ENCODE results near the gene CBLB. TPM values are rescaled to one million over a fixed set of nuclear protein-coding genes. Genes with fewer than 3 reads are reported as not detected.
"Not testable (repeated sequence)": the region's sequence is repeated elsewhere in the genome, so short reads cannot be mapped to it uniquely, and the experiment has no call there.

CBLB gene
- total RNA-seq, 1 donor from 2014 or later, result 30.0 TPM

- no peaks in the 10 kb centered on the region for H3K36me3 ChIP-seq (ENCODE audit: control insufficient read depth, insufficient read depth, low read length)
- no peaks in the 10 kb centered on the region for H3K27me3 ChIP-seq (ENCODE audit: control insufficient read depth, insufficient read depth, low read length)
- no peak overlapping the region for H3K4me3 ChIP-seq (ENCODE audit: low read depth, low read length)
- DNase-seq (ENCODE audit: low read depth) (peak; percentile 94), FAIRE-seq (no peak)
- no peak for TF ChIP-seq CTCF (IDR thresholded peaks at IDR 0.05; ENCODE audit: insufficient read depth, low read length, severe bottlenecking)
Observed at GRCh38 chr3:105823149-105823867, 45.5 kb downstream of the CBLB start.

- Histone ChIP-seq H3K36me3 (ENCODE audit: control insufficient read depth, insufficient read depth, low read length) (no peaks in the 10 kb centered on the region), H3K27me3 (ENCODE audit: control insufficient read depth, insufficient read depth, low read length) (no peaks in the 10 kb centered on the region), H3K4me3 (ENCODE audit: low read depth, low read length) (no peak overlapping the region)
- no peak for DNase-seq (ENCODE audit: low read depth)
- FAIRE-seq, result no peak
- no peak for TF ChIP-seq CTCF (IDR thresholded peaks at IDR 0.05; ENCODE audit: insufficient read depth, low read length, severe bottlenecking)
Observed at GRCh38 chr3:105822171-105823123, 46.4 kb downstream of the CBLB start.

DNA sequence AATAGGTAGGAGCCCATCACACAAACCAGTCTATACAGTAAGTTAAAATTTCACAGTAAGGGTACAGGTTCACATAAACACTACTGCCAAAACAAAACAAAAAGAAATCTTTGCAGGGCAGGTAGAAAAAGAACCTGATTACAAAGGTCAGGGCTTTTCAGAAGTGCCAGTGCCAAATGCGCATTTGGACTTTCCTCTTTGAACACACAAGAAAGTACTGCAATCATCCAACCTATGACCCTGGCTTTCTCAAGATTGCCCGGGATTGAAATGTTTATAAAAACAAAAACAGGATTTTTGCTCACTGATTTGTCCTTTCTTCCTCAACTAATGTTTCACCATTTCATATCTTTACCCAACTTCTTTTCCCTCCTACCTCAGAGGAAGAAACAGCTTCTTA lies 47.4 kb downstream of the CBLB start:
- Histone ChIP-seq H3K4me3 (ENCODE audit: low read depth, low read length) (no peak overlapping the region), H3K36me3 (ENCODE audit: control insufficient read depth, insufficient read depth, low read length) (no peaks in the 10 kb centered on the region), H3K27me3 (ENCODE audit: control insufficient read depth, insufficient read depth, low read length) (no peaks in the 10 kb centered on the region)
- no peak for TF ChIP-seq CTCF (IDR thresholded peaks at IDR 0.05; ENCODE audit: insufficient read depth, low read length, severe bottlenecking)
- DNase-seq (ENCODE audit: low read depth), result no peak
- no peak for FAIRE-seq

DNA sequence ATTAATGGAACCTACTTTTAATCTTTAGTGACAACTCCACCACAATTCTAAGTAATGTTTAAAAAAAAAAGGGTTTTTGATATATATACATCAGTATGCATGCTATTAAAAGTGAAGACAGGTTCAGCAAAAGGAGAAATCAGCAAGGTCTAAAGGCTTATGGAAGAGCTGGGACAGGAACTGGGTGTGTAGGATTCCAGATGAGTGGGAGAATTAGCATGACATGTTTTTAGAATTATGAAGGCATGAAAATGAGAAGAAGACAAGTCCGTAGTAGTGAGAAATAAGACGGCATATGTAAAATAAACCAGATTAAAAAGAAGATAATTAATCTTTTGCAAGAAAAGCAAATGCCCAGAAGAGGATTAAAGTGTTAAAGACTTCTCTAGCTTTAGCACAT lies 52.0 kb downstream of the CBLB start:
- Histone ChIP-seq H3K4me3 (ENCODE audit: low read depth, low read length) (no peak overlapping the region), H3K27me3 (ENCODE audit: control insufficient read depth, insufficient read depth, low read length) (no peaks in the 10 kb centered on the region), H3K36me3 (ENCODE audit: control insufficient read depth, insufficient read depth, low read length) (no peaks in the 10 kb centered on the region)
- FAIRE-seq (no peak), DNase-seq (ENCODE audit: low read depth) (no peak)
- no peak for TF ChIP-seq CTCF (IDR thresholded peaks at IDR 0.05; ENCODE audit: insufficient read depth, low read length, severe bottlenecking)

DNA sequence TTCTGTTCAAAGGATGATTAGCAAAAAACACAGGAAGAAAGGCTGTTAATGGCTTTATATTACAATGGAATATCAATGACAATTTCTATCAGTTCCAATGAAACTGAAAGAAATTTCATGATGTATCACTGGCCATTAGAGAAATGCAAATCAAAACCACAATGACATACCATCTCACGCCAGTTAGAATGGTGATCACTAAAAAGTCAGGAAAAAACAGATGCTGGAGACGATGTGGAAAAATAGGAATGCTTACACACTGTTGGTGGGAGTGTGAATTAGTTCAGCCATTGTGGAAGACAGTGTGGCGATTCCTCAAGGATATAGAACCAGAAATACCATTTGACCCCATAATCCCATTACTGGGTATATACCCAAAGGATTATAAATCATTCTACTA lies 53.5 kb downstream of the CBLB start:
- H3K36me3 ChIP-seq (ENCODE audit: control insufficient read depth, insufficient read depth, low read length); H3K27me3 ChIP-seq (ENCODE audit: control insufficient read depth, insufficient read depth, low read length); DNase-seq (ENCODE audit: low read depth); H3K4me3 ChIP-seq (ENCODE audit: low read depth, low read length); FAIRE-seq: not testable (repeated sequence)

DNA sequence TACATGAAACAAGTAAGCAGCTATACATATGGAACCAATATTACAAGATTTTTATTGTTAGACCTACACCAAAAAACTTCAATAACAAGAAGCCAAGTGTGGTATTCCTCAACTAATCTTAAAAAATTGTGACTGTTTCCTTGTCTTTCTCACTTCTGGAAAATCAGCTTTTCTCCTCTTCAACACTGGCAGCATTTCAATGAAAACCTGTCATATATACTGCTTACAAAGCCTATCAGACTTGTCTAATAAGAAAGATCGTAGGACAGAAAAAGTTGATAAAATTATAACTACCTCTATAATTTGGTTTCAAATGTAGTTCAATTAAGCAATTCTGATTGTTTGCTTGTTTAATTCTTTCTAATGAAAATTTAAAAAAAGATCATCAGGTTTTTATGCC lies 55.1 kb downstream of the CBLB start:
- H3K4me3 ChIP-seq (ENCODE audit: low read depth, low read length), result no peak overlapping the region
- H3K27me3 ChIP-seq (ENCODE audit: control insufficient read depth, insufficient read depth, low read length), result no peaks in the 10 kb centered on the region
- no peak for TF ChIP-seq CTCF (IDR thresholded peaks at IDR 0.05; ENCODE audit: insufficient read depth, low read length, severe bottlenecking)
- no peaks in the 10 kb centered on the region for H3K36me3 ChIP-seq (ENCODE audit: control insufficient read depth, insufficient read depth, low read length)
- no peak for FAIRE-seq
- no peak for DNase-seq (ENCODE audit: low read depth)
